GM21723 (cell line): Measurements from ENCODE around the gene MAGI2.

ENCODE experiments used
- ATAC-seq: cut with Tn5 transposase; IDR thresholded peaks from one replicate; pipeline ENCODE4 v1.9.1; 2021; ENCODE audit warnings: mild to moderate bottlenecking, moderate library complexity; ENCODE audit not compliant: unreplicated experiment

Gene MAGI2

GRCh38 chr7:78684201-78684600 is 769.3 kb downstream of the MAGI2 start:
- no peak for ATAC-seq

GRCh38 chr7:78683566-78683965 is 769.9 kb downstream of the MAGI2 start:
- ATAC-seq = no peak

DNA sequence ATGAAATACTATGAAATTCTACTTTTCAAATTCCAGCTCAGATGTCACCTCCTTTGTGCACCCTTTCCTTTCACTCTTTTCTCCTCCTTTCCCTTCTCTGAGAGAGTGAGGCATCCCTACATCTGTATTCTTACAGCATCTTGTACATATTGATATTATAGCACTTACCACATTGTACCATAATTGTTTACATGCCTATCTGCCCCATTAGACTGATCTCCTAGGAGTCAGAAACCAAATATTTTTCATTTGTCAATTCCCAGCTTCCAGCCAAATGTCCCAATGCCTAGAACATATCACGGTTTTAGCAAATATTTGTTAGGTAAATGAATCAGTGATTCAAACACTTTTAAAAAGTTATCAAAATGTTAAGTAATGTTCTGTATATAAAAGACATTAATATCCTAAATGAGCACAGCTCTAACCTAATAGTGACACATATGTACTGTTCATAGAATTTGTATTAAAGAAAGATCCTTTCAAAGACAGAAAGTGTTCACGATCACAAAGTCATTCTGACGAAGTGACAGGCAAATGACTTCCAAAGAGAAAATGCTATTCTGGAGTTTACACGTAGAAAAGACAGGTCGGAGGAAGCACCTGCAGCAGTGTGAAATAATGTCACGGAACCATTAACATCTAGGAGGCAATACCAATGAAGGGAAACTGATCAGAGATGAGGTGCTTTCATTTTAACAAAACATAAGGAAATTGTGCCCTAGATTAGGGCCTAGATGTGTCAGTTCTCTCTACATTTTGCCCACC is 774.2 kb downstream of the MAGI2 start:
- no peak for ATAC-seq

DNA sequence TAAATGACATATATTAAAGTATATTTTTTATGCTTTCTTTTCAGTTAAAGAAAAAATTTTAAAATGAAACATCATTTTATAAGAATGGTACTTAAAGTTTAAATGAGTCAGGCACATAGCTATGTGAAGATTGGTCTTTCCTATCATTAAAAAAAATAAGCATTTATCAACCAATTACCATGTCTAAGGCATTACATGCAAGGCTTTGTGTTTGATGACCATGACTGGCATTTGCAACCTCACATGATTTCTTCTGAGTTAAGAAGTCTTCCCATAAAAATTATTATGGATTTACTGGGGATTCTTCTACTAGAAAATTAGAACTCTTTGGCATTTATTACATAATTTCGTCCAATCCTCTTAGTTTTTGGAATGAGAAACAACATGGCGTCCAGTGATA is 776.1 kb downstream of the MAGI2 start:
- no peak for ATAC-seq

GRCh38 chr7:78675511-78675910 is 778.0 kb downstream of the MAGI2 start:
- no peak for ATAC-seq

DNA sequence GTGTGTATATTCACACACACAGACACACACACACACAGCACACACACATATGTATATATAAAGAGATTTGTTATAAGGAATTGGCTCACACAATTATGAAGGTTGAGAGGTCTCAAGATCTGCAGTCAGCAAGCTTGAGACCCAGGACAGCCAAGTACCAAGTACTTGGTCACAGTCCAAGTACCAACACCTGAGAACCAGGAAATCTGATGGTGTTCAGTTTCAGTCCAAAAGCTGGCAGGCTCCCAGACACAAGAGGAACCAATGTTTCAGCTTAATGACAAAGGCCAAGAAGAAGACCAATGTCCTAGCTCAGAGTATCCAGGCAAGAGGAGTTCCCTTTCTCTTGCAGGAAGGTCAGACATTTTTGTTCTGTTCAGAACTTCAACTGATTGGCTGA is 780.2 kb downstream of the MAGI2 start:
- ATAC-seq = no peak

- ATAC-seq = no peak
Observed at GRCh38 chr7:78662939-78663338, 790.5 kb downstream of the MAGI2 start.

DNA sequence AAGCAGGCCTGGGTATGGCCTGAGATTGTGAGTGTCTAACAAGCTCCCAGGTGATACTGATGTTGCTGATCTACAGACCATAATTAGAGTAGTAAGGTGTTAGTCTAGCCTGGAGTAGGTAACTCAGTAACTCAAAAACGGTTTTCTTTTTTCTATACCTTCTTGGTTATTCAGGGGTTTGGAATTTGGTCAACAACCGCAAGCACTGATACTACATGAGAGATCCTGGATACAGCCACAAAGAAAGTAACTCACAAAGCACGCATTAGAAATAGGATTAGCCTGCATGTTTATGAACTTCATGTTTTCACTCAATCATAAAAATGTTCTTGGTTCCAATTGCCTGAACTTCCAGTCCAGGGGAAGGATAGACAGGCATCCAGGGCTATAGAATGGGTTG is 803.5 kb downstream of the MAGI2 start:
- no peak for ATAC-seq

DNA sequence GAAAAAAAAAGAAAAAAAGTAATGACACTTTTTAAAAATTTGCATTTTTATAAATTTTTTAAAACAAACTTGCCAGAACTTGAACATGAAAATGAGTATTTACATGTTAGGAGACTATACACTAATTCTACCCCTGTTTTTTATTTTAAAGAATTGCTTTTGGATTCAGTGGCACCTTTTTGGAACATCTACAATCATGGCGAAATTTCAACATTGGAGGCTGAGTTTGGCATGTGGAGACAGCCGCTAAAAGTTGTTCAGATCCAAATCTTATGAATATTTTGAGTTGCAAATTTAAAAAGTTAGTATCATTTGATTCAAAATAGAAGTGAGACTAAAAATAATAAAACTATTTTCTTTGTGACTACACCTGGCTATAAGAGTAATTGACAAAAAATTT is 804.2 kb downstream of the MAGI2 start:
- ATAC-seq = no peak

- no peak for ATAC-seq
Observed at GRCh38 chr7:78642751-78643150, 810.7 kb downstream of the MAGI2 start.

DNA sequence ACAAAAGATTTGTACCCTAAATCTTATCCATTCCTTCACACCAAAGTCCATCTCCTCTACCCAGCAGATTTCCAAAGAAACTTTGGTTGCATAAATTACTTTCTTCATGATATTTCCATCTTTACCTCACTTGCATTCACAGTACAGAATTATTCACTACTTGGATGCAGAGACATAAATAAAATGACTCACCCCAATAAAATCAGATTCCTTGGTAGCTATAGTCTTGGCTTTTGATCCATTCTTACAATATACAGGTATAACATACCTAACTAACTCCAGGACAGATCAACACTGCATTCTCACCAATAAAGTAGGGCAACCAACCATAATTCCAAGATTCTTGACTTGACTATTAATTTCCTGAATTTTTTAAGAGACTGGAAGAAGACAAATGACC is 815.1 kb downstream of the MAGI2 start:
- ATAC-seq = no peak

DNA sequence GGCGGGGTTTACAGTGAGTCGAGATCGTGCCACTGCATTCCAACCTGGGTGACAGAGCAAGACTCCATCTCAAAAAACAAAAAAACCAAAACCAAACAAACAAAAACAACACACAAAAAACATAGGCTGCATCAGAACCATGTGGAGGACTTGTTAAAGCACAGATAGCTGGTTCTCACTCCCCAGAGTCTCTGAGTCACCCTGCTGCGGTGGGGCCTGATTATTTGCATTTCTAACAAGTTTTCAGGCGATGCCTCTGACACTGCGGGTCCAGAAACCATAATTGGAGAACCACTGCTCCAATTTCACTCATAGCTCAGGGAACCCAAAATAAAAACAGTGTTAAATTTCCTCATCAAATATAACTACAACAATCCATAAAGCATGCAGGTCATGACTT is 816.7 kb downstream of the MAGI2 start:
- no peak for ATAC-seq

- ATAC-seq = no peak
Observed at GRCh38 chr7:78635026-78635793, 818.3 kb downstream of the MAGI2 start.

DNA sequence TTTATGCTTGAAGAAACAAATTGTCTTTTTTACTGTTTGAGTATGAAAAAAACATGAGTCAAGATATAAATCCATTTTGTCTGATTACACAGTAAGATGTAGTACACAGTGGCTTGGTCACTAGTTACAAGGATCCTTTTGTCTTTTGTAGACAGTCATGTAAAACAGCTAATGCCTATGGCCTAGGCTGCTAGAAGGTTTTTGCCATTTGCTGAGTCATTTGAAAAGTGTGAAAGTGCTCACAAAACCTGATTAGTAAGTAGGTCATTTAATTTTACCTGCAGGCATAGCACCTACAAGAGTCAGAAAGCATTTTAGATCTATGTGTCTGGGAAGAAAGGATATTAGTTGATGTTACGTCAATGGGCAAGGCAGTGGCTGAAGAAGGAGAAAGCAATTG is 819.4 kb downstream of the MAGI2 start:
- ATAC-seq = no peak

DNA sequence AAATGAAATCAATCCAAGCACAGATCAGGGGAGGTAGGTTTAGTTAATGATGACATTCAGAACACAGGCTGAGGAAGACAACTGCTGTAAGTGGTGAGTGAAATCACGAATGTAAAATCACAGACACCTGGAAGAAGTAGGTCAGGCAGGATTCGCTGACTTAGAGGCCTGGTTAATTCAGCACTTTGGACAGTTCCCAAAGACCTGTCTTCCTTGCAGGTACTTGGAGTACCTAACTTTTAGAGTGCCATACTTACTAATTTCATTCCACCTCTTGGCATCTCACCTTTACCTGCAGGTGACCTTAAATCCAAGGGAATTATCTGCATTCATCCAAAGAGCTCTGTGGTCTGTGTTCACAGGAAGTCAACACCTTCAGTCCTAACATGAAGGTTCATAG is 832.5 kb downstream of the MAGI2 start:
- ATAC-seq = no peak

DNA sequence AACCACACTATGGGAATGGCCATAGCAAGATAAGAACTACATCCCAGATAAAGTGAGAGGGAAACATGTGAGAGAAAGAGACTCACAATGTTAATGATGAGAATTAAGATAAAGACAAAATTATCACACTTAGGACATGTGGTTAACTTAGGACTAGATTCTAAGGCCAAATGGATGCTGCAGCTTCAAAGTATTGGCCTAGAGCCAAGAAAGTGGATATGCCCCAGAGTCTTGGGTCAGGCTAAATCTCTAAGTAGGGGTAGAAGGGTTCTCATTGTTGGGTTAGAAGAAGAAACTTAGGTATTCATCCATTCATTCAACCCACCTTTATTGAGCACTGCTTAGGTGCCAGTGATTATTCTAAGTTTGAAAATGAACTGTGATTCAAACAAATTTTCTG is 836.9 kb downstream of the MAGI2 start:
- ATAC-seq = no peak

DNA sequence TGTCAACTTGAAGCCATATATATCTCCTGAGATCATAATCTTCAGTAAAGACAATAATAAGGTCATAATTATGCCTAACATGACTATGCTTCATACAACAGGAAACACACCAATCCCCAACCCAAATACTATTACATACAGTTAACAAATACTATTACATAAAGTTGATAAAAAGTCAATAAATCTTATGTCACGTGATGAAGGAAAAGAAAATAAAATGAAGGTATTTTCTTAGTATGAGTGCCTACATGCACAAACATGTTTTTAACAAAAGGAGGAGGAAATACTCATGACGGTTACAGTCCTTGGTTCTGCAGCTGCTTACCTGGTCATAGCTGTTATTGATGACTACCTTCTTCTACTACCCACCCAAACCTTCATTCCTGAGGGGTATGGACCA is 844.2 kb downstream of the MAGI2 start:
- no peak for ATAC-seq

DNA sequence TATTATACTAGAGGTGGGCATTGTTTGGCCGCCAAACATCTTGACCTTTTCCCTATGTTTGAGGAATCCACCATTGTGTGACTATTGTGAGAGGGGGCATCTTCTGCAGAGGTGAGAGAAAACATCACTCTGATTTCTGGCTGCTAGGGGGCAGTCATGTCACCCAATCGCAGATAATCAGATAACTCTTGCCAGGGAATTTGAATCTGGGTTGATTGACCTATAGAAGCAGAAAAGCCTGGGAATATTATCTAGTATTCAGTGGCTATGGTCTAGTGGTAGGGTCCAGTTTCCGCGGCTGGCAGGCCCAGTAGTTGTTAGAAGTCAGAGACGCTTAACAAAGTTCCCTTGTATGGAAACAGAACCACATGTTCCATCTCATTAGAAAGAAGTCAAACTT is 846.4 kb downstream of the MAGI2 start:
- no peak for ATAC-seq

GRCh38 chr7:78605119-78605518 is 848.3 kb downstream of the MAGI2 start:
- ATAC-seq = no peak

DNA sequence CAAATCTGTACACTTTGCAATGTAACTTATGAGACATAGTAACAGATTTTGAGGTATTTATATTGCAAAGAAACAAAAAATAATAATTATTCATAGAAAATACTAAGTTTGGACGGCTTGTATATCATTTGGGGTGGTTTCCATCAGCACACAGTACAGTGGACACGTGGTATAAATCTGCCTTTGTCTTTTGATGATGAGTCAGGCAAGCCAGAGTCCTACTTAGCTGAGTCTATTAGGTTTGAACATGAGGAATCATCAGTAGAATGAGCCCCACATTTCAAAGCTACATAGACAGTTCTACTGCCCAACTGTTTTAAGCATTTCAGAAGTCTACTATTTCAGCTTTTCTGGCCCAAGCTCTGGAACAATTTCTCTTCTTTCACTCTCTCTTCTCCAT is 851.7 kb downstream of the MAGI2 start:
- no peak for ATAC-seq

DNA sequence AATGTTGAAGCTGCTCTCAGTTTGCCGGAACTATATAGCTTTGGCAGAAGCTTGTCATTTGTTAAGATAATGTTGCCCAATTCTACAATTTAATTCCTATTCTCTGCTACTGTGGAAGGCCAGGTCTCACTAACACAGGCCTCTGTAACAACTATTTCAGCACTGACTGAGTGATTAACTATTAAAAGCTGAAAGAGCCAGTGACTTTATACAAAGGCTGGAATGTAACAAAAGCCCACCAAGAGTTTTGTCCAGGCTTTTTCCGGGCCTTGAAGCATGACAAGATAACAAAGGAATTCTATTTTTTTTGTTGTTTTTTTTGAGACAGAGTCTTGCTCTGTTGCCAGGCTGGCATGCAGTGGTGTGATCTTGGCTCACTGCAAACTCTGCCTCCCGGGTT is 859.3 kb downstream of the MAGI2 start:
- ATAC-seq = no peak

DNA sequence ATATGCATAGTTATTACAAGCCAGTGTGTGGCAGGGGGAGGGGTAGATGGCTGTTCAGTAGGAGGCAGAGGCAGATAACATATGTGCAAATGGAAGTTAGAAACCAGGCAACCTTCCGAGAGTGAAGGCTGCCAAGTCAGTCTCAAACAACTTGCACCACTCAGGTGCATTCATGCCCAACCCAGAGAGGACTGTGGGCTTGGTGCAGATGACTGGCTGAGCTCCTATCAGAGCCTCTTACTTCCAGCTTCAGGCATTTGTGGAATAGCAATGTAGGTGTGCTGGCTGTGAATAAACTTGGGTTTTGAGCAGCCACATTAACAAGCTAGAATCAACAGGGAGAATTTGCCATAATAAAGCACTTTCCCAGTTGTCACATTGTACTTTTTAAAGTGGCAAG is 865.1 kb downstream of the MAGI2 start:
- ATAC-seq = no peak
